HG02885 (cell line): ENCODE results near the gene ALKBH3.

Experiments used
- ATAC-seq: cut with Tn5 transposase; IDR thresholded peaks from one replicate; pipeline ENCODE4 v1.9.1; 2021; ENCODE audit warnings: mild to moderate bottlenecking; ENCODE audit not compliant: unreplicated experiment, poor library complexity

Gene ALKBH3

DNA sequence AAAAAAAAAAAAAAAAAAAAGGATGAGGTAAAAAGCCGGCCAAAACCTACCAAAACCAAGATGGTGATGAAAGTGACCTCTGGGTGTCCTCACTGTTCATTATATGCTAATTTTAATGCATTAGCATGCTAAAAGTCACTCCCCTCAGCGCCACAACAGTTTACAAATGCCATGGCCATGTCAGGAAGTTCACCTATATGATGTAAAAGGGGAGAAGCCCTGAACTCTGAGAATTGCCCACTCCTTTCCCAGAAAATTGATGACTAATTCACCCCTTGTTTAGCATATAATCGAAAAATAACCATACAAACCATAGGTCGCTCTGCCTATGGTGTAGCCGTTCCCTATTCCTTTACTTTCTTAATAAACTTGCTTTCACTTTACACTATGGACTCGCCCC is 72.9 kb downstream of the ALKBH3 start:
- no peak for ATAC-seq

DNA sequence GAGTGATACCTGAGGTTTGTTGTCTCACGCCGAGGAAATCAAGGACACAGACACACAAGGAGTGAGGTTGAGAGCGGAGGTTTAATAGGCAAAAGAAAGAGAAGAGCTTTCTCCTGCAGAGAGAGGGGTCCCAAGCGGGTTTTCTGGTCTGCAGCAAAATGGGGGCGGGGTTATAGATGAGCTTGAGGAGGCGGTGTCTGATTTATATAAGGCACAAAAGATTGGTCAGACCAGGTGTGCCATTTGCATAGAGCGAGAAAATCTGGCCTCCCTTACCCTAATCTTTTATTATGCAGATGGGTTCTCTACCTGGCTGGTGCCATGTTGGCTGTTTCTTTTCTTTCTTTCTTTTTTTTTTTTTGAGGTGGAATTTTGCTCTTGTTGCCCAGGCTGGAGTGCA is 73.6 kb downstream of the ALKBH3 start:
- ATAC-seq = no peak

DNA sequence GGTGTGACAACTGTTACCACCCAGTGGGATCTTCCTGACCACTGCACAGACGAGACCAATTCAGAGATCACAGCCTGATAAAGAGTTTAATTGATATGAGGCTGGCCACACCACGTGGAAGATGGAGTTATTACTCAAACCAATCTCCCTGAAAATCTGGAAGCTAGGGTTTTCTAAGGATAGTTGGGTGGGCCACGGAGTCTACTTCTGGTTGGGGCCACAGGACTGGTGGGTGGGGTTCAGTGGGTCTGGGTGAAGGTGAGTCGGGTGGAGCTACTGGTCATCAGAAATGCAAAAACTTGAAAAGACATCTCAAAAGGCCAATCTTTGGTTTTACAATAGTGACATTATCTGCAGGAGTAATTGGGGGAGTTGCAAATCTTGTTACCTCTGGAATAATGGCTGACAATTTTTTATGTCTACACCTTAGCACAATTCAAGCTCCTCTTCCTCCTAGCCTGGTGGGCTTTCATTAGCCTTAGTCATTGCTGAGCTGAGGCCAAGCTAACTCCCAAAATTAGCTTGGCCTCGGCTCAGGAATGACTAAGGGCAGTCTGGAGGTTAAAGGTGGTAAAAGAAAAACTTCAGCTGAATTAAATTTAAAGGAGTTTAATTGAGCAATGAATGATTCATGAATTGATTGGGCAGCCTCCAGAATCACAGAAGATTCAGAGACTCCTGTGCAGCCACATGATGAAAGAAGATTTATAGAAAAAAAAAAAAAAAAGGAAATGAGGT is 74.9 kb downstream of the ALKBH3 start:
- ATAC-seq = no peak

DNA sequence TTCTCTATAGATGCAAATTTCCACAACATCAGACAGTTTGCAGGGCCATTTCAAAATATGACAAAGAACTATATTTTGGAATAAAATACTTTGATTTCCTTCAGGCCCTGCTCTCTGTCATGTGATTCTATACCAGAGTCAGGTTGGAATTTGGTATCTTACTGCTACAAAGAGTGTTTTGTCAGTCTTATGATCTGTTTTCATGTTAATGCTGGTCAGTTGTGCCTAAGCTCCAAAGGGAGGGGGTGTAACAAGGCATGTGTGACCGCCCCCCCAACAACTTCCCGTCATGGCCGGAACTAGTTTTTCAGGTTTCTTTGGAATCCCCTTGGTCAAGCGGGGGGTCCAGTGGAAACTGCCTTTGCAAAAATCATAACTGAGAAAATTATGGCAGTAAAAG is 76.9 kb downstream of the ALKBH3 start:
- ATAC-seq = no peak

DNA sequence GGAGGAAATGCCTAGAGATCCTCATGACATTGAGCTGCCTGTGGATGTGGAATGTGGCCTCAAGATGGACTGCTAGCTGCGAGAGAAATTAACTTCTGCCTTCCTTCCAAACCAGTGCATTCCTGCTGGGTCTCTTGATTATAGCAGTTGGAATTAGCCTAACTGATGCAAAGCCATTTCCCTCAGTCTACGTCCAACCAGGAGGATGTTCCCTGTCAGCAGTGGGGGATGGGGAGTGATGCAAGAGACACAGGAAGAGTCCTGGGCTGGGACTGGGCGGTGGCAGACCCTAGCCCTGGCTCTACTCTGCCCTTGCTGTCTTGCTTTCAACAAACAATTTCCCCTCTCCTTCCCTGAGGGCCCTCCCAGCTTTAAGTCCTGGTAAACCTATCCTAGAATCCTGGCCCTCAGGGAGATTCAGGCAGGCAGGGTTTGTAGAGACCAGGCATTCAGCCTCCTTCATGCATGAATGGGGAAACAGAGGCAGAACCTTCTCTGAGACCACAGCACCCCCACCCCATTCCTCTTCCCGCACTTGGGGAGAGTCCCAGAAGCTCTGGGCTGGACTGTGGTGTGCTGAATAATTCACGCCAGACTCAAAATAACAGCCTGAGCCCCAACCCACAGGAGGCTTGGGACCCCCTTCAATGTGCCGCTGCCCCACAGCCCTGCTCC is 78.8 kb downstream of the ALKBH3 start:
- ATAC-seq = no peak

DNA sequence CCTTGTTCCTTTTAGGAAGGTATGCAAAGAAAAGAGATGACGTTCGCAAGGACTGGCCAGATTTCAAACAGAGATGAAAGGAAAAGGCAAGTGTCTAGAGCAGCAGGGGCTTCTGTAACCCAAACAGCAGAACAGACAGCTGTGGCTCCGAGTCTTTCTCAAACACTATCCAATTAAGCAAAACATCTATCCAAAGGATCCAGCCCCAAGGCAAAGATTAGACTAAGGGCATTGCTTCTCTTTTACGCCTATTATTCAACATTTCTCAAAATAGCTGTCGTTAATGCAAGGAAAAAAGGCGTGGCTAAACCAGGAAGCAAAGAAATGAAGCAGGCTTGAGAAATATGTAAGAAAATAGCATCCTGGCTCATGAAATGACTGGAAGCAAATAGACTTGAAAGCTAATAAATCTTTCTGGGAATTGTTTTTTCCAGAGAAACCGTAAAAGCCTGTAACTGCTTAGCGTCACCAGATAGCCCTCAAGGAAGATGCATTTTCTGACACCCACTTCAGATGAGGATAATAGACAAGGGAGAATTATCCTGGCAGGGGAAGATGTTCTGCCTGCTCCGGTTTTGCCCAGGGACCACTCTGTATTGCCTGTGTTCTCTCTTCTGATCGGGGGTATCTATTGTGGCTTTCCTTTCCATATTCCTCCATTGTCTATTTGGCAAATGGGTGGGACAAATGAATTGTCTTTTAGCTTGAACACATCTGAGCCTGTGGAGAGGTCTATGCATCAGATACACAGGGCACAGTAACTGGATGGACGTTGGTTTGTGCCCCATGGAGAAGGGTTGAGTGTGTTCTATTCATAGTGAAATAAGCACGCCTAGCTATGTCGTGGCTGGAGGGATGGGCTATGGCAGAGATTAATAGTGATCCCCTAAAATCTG is 82.0 kb downstream of the ALKBH3 start:
- no peak for ATAC-seq

DNA sequence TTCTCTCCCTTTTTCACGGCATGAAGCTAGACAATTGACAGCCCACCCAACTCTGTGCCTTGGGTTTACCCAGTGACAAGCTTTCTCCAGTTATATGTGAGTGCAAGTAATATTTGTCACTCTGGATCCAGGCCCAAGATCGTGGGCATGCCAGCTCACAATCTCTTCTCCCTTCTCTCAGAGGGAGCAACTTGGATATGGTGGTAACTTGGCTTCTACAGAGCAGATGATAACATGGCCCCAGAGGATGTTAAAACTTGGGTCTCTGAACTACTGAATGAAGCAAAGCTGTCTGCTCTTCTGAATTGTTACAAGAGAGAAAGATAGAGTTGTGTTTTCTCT is 82.6 kb downstream of the ALKBH3 start:
- ATAC-seq = no peak

DNA sequence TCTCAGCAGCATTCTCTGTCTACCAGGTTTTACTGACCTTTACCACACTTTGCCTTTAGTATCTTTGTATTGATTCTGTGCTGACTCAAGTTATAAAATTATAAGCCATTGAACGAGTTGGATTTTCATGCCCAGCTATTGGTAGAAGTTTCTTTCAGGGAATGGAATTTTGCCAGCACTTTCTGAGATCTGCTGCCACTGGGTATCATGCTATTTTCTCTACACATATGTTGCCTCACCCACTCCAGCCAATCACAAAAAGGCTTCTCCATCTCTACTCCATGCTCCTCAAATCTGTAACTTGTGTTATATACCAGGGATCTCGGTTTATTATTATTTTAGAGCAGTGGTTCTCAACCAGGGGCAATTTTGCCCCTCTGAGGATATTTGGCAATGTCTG is 87.0 kb downstream of the ALKBH3 start:
- ATAC-seq = no peak

DNA sequence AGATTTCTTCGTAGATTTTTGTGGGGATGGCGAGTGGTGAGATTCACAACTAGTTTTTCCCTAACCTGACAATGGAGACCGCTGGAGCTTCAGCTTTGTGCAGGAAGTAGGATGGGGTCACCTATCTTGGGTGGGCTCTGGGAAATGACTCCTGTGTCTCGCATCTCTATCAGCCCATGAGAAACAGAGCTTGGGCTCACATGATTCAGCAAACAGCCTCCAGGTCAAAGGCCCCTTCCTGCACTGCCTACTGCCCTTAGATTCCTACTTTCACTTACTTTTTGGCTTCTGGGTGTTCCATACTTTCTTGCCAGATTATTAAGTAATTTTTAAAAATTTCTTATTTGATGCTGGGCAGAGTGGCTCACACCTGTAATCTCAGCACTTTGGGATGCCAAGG is 88.1 kb downstream of the ALKBH3 start:
- no peak for ATAC-seq

DNA sequence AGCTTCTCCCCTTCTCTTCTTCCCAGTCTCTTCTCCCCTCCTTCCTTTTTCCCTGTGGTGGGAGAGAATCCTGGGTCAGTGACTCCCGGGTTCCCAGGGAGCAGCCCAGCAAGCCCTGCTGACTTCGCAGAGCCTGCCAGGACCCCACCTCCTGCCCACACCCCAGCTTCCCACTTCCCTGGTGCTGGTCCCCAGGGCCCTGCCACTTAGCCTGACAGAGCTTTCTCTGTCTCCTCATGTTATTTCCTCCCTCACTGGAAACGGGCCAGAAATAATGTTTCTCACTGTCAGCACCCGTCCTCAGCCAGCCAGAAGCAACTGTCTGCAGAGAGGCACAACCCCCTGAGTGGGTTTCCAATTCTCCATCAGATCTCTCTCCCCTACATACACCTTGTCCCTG is 88.9 kb downstream of the ALKBH3 start:
- ATAC-seq = no peak
